HPDE6-E6E7 (cell line): ENCODE results near the gene ADCY5.
"Not testable (repeated sequence)": the region's sequence is repeated elsewhere in the genome, so short reads cannot be mapped to it uniquely, and the experiment has no call there.

Source experiments
- DNase-seq: peaks from one replicate; pipeline ENCODE4 v3.0.0; 2011; ENCODE audit warnings: missing footprints; ENCODE audit errors: extremely low spot score

The ADCY5 gene

GRCh38 chr3:123448536-123449101 is at the start of gene ADCY5:
Gene ADCY5, minus strand, starts transcription at chr3:123449090. Its CDS starts 545 bp downstream, at chr3:123448545.
- DNase-seq: no peak

- DNase-seq: no peak
Observed at GRCh38 chr3:123493912-123494311, 45.0 kb upstream of the ADCY5 start.

- DNase-seq: no peak
Observed at GRCh38 chr3:123491966-123492587, 43.2 kb upstream of the ADCY5 start.

- peak; percentile 39 for DNase-seq
Observed at GRCh38 chr3:123489400-123490004, 40.6 kb upstream of the ADCY5 start.

GRCh38 chr3:123488645-123489347 is 39.9 kb upstream of the ADCY5 start:
- DNase-seq: no peak

- DNase-seq: not testable (repeated sequence)
Observed at GRCh38 chr3:123487063-123487462, 38.2 kb upstream of the ADCY5 start.

GRCh38 chr3:123486460-123486859 is 37.6 kb upstream of the ADCY5 start:
- no peak for DNase-seq

- no peak for DNase-seq
Observed at GRCh38 chr3:123485551-123485950, 36.7 kb upstream of the ADCY5 start.

- no peak for DNase-seq
Observed at GRCh38 chr3:123483146-123483545, 34.3 kb upstream of the ADCY5 start.

- no peak for DNase-seq
Observed at GRCh38 chr3:123481722-123482457, 33.0 kb upstream of the ADCY5 start.

GRCh38 chr3:123481071-123481470 is 32.2 kb upstream of the ADCY5 start:
- DNase-seq: no peak

GRCh38 chr3:123480428-123480827 is 31.5 kb upstream of the ADCY5 start:
- DNase-seq: no peak

GRCh38 chr3:123479891-123480290 is 31.0 kb upstream of the ADCY5 start:
- no peak for DNase-seq

- DNase-seq: no peak
Observed at GRCh38 chr3:123478314-123478713, 29.4 kb upstream of the ADCY5 start.

GRCh38 chr3:123476967-123477750 is 28.3 kb upstream of the ADCY5 start:
- no peak for DNase-seq

GRCh38 chr3:123475786-123476185 is 26.9 kb upstream of the ADCY5 start:
- DNase-seq: no peak

- no peak for DNase-seq
Observed at GRCh38 chr3:123471106-123471505, 22.2 kb upstream of the ADCY5 start.

- DNase-seq: no peak
Observed at GRCh38 chr3:123469323-123469995, 20.6 kb upstream of the ADCY5 start.

GRCh38 chr3:123467046-123467445 is 18.2 kb upstream of the ADCY5 start:
- no peak for DNase-seq

- DNase-seq: no peak
Observed at GRCh38 chr3:123464211-123464610, 15.3 kb upstream of the ADCY5 start.

GRCh38 chr3:123459862-123460261 is 11.0 kb upstream of the ADCY5 start:
- no peak for DNase-seq
